Keratinocyte (primary cell): ENCODE measurements around the gene ABCC11. TPM values are rescaled to one million over a fixed set of nuclear protein-coding genes. Genes with fewer than 3 reads are reported as not detected.

ENCODE experiments used
- DNase-seq: peaks from one replicate; pipeline ENCODE4 v3.0.0-alpha.2; 2011; ENCODE audit warnings: low read depth, missing footprints, low spot score
- FAIRE-seq: peaks from 2 replicates; lab custom pipeline; 2011; peaks lifted over from hg19 to GRCh38; lab: Jason Lieb, UNC
- H2AFZ ChIP-seq: 2 replicates; pipeline ENCODE4 v1.6.0; 2012; ENCODE audit warnings: low read length, control low read depth, inconsistent platforms; ENCODE audit not compliant: control insufficient read depth
- H3K27ac ChIP-seq: 2 replicates; pipeline ENCODE4 v1.5.1; 2011; ENCODE audit warnings: low read length; ENCODE audit not compliant: control insufficient read depth, insufficient read depth
- H3K27me3 ChIP-seq: 3 replicates; pipeline ENCODE4 v1.6.0; 2011; ENCODE audit warnings: low read length; ENCODE audit not compliant: control insufficient read depth, insufficient read depth; ENCODE audit errors: extremely low read depth
- H3K36me3 ChIP-seq, 2 experiments: 2 replicates in 1 of 2; 3 replicates in 1 of 2; pipeline ENCODE4 v1.5.1; 2011; ENCODE audit warnings: low read length in 2 of 2, mild to moderate bottlenecking in 1 of 2; ENCODE audit not compliant: control insufficient read depth in 2 of 2, insufficient read depth in 2 of 2; ENCODE audit errors: extremely low read depth in 1 of 2
- H3K4me1 ChIP-seq: 3 replicates; pipeline ENCODE4 v1.5.1; 2011; ENCODE audit warnings: low read length; ENCODE audit not compliant: control insufficient read depth, insufficient read depth; ENCODE audit errors: extremely low read depth
- H3K4me2 ChIP-seq: 3 replicates; pipeline ENCODE4 v1.6.0; 2011; ENCODE audit warnings: low read depth, low read length; ENCODE audit not compliant: control insufficient read depth, insufficient read depth; ENCODE audit errors: extremely low read depth
- H3K4me3 ChIP-seq, 3 experiments: fragments of 200-600 bp in 1 of 3; sonication (generic) in 1 of 3; 2 replicates in 2 of 3; 3 replicates in 1 of 3; pipeline ENCODE4 v1.5.1; 2011 to 2016; ENCODE audit warnings: low read length in 3 of 3, mild to moderate bottlenecking in 3 of 3, control low read depth in 2 of 3, inconsistent platforms in 1 of 3, low read depth in 1 of 3, mixed read lengths in 1 of 3, mixed run types in 1 of 3, moderate library complexity in 1 of 3; ENCODE audit not compliant: control insufficient read depth in 2 of 3, insufficient read depth in 2 of 3; ENCODE audit errors: extremely low read depth in 1 of 3
- H3K79me2 ChIP-seq: 2 replicates; pipeline ENCODE4 v1.6.0; 2012; ENCODE audit warnings: low read length; ENCODE audit not compliant: control insufficient read depth, insufficient read depth
- H3K9ac ChIP-seq: 3 replicates; pipeline ENCODE4 v1.6.0; 2011; ENCODE audit warnings: low read length; ENCODE audit not compliant: control insufficient read depth, insufficient read depth; ENCODE audit errors: extremely low read depth
- H3K9me1 ChIP-seq: 3 replicates; pipeline ENCODE4 v1.6.0; 2011; ENCODE audit warnings: low read length; ENCODE audit not compliant: control insufficient read depth, insufficient read depth; ENCODE audit errors: extremely low read depth
- H3K9me3 ChIP-seq: 2 replicates; pipeline ENCODE4 v1.5.1; 2012; ENCODE audit warnings: low read depth, low read length; ENCODE audit not compliant: control insufficient read depth
- H4K20me1 ChIP-seq: 3 replicates; pipeline ENCODE4 v1.6.0; 2011; ENCODE audit warnings: low read length; ENCODE audit not compliant: control insufficient read depth, insufficient read depth; ENCODE audit errors: extremely low read depth
- CTCF ChIP-seq, 3 experiments: IDR thresholded peaks in 1 of 3; conservative IDR thresholded peaks in 1 of 3; optimal IDR thresholded peaks in 1 of 3; 2 replicates in 2 of 3; 3 replicates in 1 of 3; pipeline versions ENCODE3 to v1.5.1; 2011; ENCODE audit warnings: low read length in 3 of 3, mild to moderate bottlenecking in 3 of 3, moderate library complexity in 2 of 3, control low read depth in 1 of 3, inconsistent platforms in 1 of 3; ENCODE audit not compliant: insufficient read depth in 2 of 3; ENCODE audit errors: extremely low read depth in 1 of 3
- EZH2 ChIP-seq: IDR thresholded peaks from one replicate; pipeline ENCODE4 v1.6.1; 2012; ENCODE audit warnings: inconsistent platforms, mild to moderate bottlenecking, low read length, moderate library complexity
- dilution Hi-C: fragments of 300-500 bp; cut with MboI; formaldehyde crosslinking; loops from one replicate; pipeline ENCODE4 v1.7.0; 2020; ENCODE audit warnings: low sequenced_read_pairs; ENCODE audit not compliant: extremely low pct_ligation_motif_present
- polyA plus RNA-seq, 5 experiments: library from polyadenylated mRNA; depleted of rRNA in 3 of 5; stranded (reverse) in 3 of 5; stranded (forward) in 1 of 5; unstranded in 1 of 5; fragments of >200 nt; gene quantifications; 1 replicate in 1 of 5; 2 replicates in 3 of 5; 3 replicates in 1 of 5; pipeline versions ENCODE4 v1.2.1 to v1.2.3, GENCODE V29; 2011 to 2012; ENCODE audit warnings: missing spikeins in 2 of 5, low read depth in 1 of 5, low replicate concordance in 1 of 5

The ABCC11 gene
- polyA plus RNA-seq, 1 donor (not counting 4 experiments of a cell fraction or from before 2014, with no cell fraction given): 0.33 TPM

GRCh38 chr16:48187779-48188178 is 59.6 kb downstream of the ABCC11 start:
- no peak for TF ChIP-seq CTCF (optimal IDR thresholded peaks at IDR 0.05 in 1 of 3, IDR thresholded peaks at IDR 0.05 in 1 of 3, conservative IDR thresholded peaks at IDR 0.05 in 1 of 3; ENCODE audit: extremely low read depth in 1 of 3, insufficient read depth in 2 of 3, low read length in 3 of 3)
- TF ChIP-seq EZH2: no peak
- FAIRE-seq: no peak
- no peaks in the 10 kb centered on the region for H3K36me3 ChIP-seq
- dilution Hi-C loops: no loop called here
- H3K27me3 ChIP-seq: no peaks in the 10 kb centered on the region
- DNase-seq: no peak
- no peak overlapping the region for H3K4me3 ChIP-seq
- H3K9ac ChIP-seq: no peak overlapping the region
- H4K20me1 ChIP-seq: no peaks in the 10 kb centered on the region
- H3K27ac ChIP-seq: no peak overlapping the region
- no peak overlapping the region for H2AFZ ChIP-seq
- no peaks in the 10 kb centered on the region for H3K9me1 ChIP-seq
- H3K4me1 ChIP-seq: no peaks in the 10 kb centered on the region
- no peaks in the 10 kb centered on the region for H3K79me2 ChIP-seq
- H3K9me3 ChIP-seq: no peaks in the 10 kb centered on the region
- H3K4me2 ChIP-seq: no peak overlapping the region

GRCh38 chr16:48184681-48185080 is 62.7 kb downstream of the ABCC11 start:
- DNase-seq: no peak
- dilution Hi-C loops: no loop called here
- FAIRE-seq: no peak
- H3K36me3 ChIP-seq: no peaks in the 10 kb centered on the region
- H3K9ac ChIP-seq: no peak overlapping the region
- H3K9me1 ChIP-seq: no peaks in the 10 kb centered on the region
- no peak overlapping the region for H2AFZ ChIP-seq
- H3K4me3 ChIP-seq: no peak overlapping the region
- no peaks in the 10 kb centered on the region for H3K79me2 ChIP-seq
- no peak overlapping the region for H3K27ac ChIP-seq
- H3K4me2 ChIP-seq: no peak overlapping the region
- no peaks in the 10 kb centered on the region for H3K9me3 ChIP-seq
- no peaks in the 10 kb centered on the region for H3K27me3 ChIP-seq
- TF ChIP-seq EZH2 (no peak), CTCF (optimal IDR thresholded peaks at IDR 0.05 in 1 of 3, IDR thresholded peaks at IDR 0.05 in 1 of 3, conservative IDR thresholded peaks at IDR 0.05 in 1 of 3; ENCODE audit: extremely low read depth in 1 of 3, insufficient read depth in 2 of 3, low read length in 3 of 3) (no peak)
- no peaks in the 10 kb centered on the region for H3K4me1 ChIP-seq
- H4K20me1 ChIP-seq: no peaks in the 10 kb centered on the region
